ENCODE measurements around the gene ASPDH. TPM values are rescaled to one million over a fixed set of nuclear protein-coding genes. Genes with fewer than 3 reads are reported as not detected.

The ASPDH gene
- polyA plus RNA-seq, 3 donors = 0.36 TPM; not detected in 2

DNA sequence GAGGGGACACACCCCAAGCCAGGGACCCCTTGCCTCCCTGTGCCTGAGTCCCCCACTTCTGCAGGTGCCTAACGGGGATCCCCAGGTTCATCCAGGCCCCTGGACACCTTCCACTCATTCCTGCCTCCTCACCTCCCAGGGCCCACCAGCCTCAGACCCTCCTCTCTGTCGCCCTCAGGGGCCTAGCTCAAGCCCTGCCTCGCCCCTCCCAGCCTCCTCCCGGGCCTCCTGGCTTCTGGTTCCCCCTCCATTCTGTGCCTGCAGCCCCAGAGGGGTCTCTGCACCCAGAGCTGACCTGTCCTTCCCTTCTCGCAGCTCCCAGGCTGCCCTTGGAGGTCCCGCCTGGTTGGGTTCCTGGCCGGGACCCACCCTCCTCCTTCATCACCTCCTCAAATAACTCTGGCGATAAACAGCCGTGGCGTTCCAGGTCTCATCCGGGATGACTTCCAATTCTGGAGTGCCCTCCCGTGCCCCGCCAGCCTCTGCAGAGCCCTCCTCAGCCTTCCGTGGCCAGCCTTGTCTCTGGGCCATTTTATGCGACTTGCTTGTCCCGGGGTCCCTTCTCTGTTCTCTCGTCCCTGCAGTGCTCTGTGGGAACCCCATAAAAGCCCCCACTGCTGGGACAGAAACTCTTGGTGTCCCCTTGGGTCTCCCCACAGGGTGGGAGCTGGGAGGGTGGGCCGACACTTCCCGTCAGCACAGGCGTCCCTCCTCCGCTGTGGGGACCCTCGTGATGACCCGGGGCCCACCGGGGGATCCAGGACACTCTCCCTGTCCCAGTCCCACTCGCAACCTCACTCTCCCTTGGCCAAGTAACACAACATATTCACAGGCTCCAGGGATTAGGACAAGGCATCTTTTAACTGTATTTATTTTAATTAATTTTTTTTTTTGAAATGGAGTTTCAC, 11.9 kb downstream of the ASPDH start:
- 73 to 82% (median 75%) methylated on average over 24 to 25 of the region's 25 CpGs for WGBS, 3 donors
- no peak overlapping the region for H3K27ac ChIP-seq (ENCODE audit: low read depth, low read length)

DNA sequence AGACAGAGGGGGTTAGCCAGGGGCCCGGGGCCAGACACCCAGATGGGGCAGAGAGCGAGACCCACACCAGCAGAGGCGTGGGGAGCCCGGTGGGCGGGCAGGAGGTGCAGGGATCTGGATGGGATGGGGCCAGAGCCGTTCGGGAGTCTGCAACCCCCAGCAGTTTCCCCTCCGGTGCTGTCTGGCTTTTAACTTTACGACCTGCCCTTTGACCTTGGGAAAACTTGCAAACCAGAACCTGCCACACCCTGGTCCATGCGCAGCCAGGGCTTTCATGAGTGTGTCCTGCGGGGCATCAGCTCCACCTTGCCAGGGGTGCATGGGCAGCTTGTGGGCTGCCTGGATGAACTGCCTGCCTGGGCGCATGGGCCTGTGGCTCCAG, 12.5 kb downstream of the ASPDH start:
- WGBS, 3 donors = 72 to 83% (median 74%) methylated on average over 12 of the region's 12 CpGs
- no peak overlapping the region for H3K27ac ChIP-seq (ENCODE audit: low read depth, low read length)

DNA sequence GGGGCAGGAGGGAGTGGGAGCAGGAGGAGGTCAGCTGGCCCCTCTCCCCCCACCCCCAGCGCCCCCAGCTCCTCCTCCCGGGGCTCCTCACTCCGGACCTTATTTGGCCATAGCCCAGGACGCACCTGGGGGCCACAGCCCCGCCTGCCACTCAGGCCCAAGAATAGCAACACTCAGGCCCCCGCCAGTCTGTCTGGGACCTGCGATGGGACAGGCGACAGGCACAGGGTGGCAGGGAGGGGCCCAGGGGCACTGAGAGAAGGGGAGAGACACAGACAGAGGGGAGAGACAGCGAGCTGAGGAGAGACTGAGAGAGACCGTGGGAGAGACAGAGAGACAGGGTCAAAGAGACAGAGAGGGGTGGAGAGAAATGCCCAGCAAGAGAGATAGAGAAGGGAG, 13.0 kb downstream of the ASPDH start:
- no peak overlapping the region for H3K27ac ChIP-seq (ENCODE audit: low read depth, low read length)
- WGBS, 3 donors = 67 to 84% (median 75%) methylated on average over 8 to 10 of the region's 10 CpGs

DNA sequence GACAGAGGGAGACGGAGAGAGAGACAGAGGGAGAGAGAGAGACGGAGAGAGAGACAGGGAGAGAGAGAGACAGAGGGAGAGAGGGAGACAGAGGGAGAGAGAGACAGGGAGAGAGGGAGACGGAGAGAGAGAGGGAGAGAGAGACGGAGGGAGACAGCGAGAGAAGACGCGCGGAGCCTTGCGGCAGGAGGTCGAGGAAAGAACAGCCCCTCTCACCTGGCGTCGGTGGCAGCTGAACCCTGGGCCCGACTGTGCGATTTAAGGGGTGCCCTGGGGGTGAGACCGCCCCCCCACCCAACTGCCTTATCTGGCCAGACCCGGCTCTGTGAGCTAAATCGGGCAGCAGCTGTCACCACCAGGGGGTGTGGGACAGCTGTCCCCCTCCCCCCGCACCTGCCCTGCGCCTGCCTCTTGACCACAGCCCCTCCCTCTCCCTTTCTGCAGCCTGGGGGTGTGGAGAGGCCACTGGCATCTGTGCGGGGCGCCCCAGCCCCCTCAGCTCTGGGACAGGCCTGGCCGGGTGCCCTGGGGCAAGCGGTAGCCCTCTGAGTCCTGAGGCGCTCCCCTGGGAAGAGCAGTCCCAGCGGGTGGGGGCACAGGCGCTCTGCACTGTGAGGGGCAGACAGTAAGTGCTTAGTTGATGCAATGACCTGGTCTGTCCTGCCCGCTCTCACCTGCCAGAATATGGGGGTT, 13.5 kb downstream of the ASPDH start:
- H3K27ac ChIP-seq (ENCODE audit: low read depth, low read length) = no peak overlapping the region
- 52 to 69% (median 63%) methylated on average over 22 to 27 of the region's 27 CpGs for WGBS, 3 donors

DNA sequence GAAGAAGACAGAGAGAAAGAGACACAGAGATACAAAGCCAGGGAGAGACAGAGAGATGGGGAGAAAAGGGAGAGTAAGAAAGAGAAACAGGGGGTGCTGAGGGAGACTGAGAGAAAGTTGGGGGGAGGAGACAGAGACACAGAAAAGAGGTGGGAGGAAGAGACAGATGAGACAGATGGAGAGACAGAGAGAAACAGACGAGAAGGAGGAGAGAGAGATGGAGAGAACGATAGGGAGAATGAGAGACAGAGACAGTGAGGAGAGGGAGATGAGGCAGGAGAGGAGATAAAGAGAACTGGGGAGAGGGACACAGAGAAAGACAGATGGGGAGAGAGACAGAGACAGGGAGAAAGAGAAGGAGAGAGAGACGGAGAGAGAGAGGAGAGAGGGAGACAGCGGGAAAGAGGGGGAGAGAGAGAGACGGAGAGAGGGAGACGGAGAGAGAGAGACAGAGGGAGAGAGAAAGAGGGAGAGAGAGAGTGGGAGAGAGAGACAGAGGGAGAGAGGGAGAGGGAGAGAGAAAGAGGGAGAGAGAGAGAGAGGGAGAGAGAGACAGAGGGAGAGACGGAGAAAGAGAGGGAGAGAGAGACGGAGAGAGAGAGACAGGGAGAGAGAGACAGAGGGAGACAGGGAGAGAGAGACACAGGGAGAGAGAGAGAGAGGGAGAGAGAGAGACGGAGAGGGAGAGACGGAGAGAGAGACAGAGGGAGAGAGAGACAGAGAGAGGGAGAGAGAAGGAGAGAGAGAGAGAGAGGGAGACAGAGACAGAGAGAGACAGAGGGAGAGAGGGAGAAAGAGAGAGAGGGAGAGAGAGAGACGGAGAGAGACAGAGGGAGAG, 15.3 kb downstream of the ASPDH start:
- no peak overlapping the region for H3K27ac ChIP-seq (ENCODE audit: low read depth, low read length)
- 76 to 85% (median 83%) methylated on average over 11 of the region's 11 CpGs for WGBS, 3 donors

DNA sequence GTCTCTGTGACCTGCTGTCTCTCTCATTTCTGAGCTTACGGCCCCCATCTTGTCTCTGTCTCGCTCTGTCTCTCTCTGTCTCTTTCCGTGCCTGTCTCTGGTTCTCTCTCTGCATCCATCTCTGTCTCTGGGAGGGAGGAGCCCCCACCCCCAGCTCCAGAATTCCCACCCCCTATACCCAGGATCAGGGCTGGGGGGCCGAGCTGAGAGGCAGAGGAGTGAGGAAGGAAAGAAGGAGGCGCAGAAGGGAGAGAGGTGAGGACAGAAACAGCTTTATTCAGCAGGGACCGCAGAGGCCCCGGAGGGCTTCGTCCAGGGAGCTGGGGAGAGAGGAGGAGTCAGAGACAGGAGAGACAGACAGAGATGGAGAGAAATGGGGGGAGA, 16.7 kb downstream of the ASPDH start:
- WGBS, 3 donors = 77 to 85% (median 80%) methylated on average over 8 of the region's 8 CpGs
- no peak overlapping the region for H3K27ac ChIP-seq (ENCODE audit: low read depth, low read length)

DNA sequence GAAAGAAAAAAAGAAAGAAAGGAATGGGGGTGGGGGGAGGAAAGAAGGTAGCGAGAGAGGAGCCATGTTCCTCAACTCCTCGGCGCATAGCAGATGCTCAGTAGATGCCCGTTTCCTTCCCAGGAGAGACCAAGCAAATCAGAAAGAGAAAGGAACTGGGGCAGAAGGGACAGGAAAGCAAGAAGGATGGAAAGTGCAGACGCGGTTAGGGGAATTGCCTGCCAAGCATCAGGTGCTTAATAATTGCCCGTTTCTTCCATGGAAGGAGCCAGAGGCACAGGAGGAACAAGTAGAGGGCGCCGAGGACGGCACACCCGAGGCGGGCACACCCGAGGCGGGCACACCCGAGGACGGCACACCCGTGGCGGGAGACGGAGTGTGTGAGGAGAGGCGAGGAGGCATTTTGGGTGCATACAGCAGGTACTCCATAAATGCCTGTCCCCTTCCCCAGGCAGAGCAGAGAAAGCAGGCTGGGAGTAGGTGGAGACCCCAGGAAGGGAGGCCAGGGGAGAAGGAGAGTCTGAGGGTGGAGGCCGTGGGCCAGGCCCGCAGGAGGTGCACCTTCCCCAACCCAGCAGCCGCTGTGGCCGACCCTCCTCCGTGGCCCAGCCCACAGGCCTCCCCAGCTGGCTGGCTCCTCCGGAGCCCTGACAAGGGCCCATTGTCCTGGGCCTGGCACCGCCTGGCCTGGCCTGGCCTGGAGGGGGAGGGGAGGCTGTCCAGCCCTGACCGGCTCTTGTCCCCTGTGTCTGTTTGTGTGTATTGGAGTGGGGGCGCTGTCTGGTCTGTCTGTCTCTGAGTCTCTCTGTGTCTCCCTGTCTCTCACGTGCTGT, 17.3 kb downstream of the ASPDH start:
- no peak overlapping the region for H3K27ac ChIP-seq (ENCODE audit: low read depth, low read length)
- WGBS, 3 donors = 76 to 79% (median 77%) methylated on average over 28 to 30 of the region's 30 CpGs

DNA sequence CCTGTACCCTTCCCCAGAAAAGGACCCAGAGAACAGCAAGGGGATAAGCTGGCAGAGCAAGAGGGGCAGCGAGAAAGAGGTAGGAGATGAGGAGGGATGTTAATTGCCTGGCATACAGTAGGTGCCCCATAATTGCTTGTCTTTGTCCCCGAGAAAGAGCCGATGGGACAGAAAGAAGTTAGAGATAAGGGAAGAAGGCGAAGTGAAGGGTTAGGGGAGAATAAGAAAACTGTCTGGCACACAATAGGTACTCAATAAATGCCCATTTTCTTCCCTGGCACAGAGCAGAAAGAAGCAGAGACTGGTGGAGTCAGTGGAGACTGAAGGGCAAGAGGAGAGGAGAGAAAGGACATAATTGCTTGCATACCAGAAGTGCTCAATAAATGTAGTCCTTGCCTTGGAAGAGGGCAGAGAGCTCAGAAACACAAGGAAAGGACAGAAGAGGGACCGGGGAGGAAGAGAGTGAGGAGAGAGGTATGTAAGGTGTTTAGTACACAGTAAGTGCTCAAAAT, 18.6 kb downstream of the ASPDH start:
- 88 to 93% (median 91%) methylated on average over 5 of the region's 5 CpGs for WGBS, 3 donors
- H3K27ac ChIP-seq (ENCODE audit: low read depth, low read length) = no peak overlapping the region

DNA sequence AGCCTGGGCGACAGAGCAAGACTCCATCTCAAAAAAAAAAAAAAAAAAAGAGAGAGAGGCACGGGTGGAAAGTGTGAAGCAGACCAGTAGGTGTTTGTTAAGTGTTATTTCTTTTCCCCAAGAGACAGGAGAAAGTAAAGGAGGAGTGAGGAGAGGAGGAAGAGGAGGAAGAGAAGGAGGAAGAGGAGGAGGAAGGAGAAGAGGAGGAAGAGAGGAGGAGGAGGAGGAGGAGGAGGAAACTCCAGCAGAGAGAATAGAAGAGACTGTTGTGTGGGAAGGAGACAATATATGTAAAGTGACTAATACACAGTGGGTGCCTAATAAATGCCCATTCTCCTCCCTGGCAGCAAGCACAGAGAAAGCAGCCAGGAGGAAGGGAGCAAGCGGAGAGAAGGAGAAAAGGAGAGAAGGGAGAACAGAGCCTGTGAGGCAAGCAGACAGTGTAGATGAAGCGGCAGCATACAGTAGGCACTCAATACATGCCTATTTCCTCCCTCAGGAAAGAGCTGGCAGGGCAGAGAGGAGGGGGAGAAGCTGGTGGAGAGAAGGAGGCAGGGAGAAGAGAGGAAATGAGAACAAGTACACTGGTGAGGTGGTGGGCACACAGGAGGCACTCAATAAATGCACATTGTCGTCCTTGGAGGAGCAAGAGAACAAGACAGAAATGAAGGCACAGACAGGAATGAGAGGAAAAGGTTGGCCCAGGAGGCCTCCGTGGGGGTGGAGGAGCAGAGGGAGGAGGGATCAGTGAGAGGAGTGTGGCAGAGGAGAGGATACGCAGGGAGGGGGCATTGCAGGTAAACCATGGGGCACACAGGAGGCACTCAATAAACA, 19.3 kb downstream of the ASPDH start:
- H3K27ac ChIP-seq (ENCODE audit: low read depth, low read length) = no peak overlapping the region
- WGBS, 3 donors = 62 to 70% (median 64%) methylated on average over 6 to 7 of the region's 7 CpGs

DNA sequence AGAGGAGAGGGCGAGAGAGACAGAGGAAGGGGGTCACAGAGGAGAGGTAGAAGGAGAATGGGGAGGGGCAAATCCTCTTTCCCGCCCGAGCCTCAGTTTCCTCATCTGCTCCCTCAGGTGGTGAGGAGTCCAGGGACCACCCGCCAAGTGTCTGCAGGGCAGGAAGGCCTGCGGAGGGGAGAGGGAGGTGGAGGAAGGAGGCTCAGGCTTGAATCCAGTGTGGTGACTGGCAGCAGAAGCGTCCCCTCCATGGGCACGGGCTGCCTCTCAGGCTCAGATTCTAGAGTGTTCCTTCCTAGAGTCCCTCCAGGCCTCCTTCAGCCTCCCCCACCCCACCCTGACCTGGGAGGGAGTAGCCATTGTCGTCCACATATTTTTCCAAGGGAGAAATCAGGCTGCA, 20.5 kb downstream of the ASPDH start:
- no peak overlapping the region for H3K27ac ChIP-seq (ENCODE audit: low read depth, low read length)
- 62 to 78% (median 75%) methylated on average over 7 to 8 of the region's 8 CpGs for WGBS, 3 donors

DNA sequence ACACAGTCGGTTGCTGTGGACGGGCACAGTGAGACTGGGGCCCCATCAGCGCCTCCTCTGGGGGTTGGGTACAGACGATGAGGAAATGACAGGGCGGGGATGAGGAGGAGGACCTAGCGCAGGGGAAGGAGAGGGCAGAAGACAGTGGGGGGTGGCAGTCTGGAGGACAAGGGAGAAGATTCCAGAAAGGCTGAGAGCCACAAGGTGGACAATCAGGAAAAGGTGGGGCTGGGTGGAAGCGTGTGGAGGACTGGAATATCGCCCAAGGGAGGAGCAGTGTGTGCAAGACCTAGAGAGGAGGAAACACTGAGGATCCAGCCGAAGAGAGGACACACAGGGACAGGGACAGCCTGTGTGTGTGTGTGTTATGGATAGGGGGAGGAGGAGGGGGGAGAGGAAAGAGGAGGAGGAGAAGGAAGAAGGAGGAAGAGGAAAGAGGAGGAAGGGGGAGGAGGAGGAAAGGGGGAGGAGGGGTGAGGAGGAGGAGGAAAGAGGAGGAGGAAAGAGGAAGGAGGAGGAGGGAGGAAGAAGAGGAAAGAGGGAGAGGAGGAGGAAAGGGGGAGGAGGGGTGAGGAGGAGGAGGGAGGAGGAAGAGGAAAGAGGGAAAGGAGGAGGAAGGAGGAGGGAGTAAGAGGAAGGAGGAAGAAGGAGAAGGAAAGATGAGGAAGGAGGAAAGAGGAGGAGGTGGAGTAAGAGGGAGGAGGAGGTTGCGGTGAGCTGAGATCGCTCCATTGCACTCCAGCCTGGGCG, 21.2 kb downstream of the ASPDH start:
- WGBS, 3 donors = 2 to 25% (median 7%) methylated on average over 9 to 12 of the region's 12 CpGs
- H3K27ac ChIP-seq (ENCODE audit: low read depth, low read length) = no peak overlapping the region

DNA sequence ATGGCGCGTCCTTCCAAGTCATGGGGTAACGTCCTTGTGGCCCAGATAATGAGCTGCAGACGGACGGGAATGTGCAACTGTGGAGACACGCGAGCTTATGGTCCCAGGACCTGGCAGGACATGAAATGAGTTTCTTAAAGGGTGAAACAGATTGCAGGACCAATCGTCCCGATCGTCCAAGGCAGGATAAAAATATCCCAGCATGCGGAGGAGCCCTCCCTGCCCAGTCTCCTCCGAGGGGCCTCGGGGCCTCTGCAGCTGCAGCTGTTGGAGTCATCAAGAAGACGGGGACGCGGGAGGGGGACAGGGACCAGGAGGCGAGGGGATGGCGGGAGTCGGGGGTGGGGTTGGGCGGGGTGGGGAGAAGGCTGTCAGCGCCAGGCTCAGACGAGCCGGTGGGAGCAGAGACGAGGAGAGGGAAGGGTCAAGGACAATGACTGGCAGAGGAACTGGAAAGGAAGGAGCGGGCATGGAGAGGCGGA, 22.7 kb downstream of the ASPDH start:
- 32 to 49% (median 41%) methylated on average over 26 of the region's 26 CpGs for WGBS, 3 donors

DNA sequence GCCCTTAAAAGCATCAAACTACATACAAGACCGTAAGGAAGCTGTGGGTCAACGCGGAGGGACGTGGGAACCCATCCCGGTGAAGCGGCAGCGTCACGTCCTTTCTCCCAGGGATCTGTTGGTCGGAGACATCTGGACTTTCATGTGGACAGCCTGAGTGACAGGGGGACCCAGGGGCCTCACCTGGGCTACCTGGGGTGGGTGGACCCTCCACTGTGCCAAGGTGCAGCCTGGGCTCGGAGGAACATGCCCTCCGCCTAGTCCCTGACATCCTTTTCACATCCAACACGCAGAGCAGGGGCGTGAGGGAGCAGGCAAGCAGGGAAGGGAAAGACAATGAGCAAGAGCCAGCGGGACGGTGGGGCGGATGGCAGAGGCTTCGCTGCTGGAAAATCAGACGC, 23.3 kb downstream of the ASPDH start:
- 95 to 98% (median 95%) methylated on average over 18 of the region's 18 CpGs for WGBS, 3 donors
- H3K27ac ChIP-seq (ENCODE audit: low read depth, low read length) = no peak overlapping the region

More for the DNA sequence above, 22.7 kb downstream of the ASPDH start:
- no peak overlapping the region for H3K27ac ChIP-seq (ENCODE audit: low read depth, low read length)

DNA sequence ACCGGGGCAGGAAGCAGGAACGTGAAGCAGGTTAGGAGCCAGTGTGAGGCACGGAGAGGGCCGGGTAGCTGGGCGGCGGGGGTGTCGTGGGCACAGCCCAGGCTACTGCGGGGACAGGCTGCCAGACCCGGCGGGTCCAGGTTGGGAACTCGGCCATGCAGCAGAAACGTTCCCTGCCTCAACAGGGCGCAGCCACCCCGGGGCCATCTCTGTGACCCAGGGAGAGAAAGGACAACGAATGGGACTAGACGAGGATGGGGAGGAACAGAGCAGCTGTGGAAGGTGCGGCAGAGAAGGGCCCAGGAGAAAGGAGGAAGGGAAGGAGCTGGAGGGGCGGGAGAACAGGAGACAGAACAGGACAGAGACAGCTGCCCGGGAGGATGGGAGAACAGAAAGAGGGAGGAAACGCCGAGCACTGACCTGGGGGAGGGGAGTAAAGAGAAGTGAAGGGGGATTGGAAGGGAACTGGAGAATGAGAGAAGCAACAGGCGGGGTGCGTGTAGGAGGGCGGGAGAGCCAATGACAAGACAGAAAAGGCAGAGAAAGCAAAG, 24.2 kb downstream of the ASPDH start:
- 51 to 52% (median 52%) methylated on average over 23 to 24 of the region's 24 CpGs for WGBS, 3 donors
- no peak overlapping the region for H3K27ac ChIP-seq (ENCODE audit: low read depth, low read length)

DNA sequence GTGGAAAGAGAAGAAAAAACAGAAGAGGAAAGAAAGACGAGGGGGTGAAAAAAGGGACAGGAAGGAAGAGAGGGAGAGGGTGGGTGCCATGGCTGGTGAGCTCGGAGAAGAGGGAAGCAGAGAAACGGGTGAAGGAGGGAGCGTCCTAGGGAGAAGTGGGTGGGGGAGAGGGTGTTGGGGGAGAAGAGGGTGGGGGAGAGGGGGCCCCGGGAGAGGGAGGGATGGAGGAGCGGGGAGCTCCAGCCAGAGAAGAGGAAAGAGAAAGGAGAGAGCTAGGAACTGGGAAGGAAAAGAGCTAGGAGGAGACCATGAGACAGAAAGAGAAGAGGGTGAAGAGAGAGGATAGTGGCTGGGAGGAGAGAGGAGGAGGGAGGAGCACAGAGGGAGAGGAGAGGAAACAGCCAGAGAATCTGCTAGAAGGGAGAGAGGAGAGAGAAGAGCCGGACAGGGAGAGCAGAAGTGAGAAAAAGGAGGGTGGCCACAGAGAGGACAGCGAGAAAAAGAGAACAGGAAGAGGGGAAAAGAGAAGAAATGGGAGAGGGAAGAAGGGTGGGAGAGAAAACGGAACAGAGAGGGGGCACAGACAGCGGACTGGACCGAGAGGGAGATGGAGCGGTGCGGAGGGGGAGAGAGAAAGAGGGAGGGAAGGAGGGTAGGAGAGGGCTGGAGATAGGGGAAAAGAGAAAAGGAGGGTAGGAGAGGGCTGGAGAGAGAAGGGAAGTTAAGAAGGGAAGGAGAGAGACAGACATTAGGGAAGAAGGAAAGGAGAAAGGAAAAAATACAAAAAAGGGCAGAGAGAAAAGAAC, 25.1 kb downstream of the ASPDH start:
- 17 to 39% (median 19%) methylated on average over 13 of the region's 13 CpGs for WGBS, 3 donors
- H3K27ac ChIP-seq (ENCODE audit: low read depth, low read length) = no peak overlapping the region

Measured in adipose tissue (tissue), 3 donors.